Stimulated activated CD4-positive, alpha-beta T cell treated with anti-CD3 and anti-CD28 coated beads, TNF-alpha, amount 100 ng/mL, for 48 hours (primary cell): ENCODE data around the gene ADD1.
"Not testable (repeated sequence)": the region's sequence is repeated elsewhere in the genome, so short reads cannot be mapped to it uniquely, and the experiment has no call there.

Experiments
- DNase-seq, 3 donors: peaks; one replicate each; pipeline ENCODE4 v3.0.0-alpha.2; 2020; ENCODE audit warnings: low read depth in 3 of 3

ADD1 gene

DNA sequence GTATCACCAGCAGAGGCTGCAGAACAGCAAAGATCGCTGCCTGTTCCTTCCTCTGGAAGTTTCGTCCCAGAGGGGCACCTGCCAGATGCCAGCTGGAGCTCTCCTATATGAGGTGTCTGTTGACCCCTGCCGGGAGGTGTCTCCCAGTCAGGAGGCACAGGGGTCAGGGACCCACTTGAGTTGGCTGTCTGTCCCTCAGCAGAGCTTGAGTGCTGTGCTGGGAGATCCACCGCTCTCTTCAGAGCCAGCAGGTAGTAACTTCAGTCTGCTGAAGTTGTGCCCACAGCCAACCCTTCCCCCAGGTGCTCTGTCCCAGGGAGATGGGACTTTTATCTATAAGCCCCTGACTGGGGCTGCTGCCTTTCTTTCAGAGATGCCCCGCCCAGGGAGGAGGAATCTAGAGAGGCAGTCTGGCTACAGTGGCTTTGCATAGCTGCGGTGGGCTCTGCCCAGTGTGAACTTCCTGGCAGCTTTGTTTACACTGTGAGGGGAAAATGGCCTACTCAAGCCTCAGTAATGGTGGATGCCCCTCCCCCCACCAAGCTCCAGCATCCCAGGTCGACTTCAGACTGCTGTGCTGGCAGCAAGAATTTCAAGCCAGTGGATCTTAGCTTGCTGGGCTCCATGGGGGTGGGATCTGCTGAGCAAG, 78.9 kb downstream of the ADD1 start:
- DNase-seq: not testable (repeated sequence)

DNA sequence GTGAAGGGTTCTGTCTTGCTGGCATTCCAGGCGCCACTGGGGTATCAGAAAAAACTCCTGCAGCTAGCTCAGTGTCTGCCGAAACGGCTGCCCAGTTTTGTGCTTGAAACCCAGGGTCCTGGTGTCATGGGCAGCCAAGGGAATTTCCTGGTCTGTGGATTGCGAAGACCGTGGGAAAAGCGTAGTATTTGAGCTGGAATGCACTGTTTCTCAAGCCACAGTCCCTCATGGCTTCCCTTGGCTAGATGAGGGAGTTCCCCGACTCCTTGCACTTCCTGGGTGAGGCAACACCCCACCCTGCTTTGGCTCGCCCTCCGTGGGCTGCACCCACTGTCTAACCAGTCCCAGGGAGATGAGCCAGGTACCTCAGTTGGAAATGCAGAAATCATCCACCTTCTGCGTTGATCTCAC, 79.5 kb downstream of the ADD1 start:
- no peak for DNase-seq

DNA sequence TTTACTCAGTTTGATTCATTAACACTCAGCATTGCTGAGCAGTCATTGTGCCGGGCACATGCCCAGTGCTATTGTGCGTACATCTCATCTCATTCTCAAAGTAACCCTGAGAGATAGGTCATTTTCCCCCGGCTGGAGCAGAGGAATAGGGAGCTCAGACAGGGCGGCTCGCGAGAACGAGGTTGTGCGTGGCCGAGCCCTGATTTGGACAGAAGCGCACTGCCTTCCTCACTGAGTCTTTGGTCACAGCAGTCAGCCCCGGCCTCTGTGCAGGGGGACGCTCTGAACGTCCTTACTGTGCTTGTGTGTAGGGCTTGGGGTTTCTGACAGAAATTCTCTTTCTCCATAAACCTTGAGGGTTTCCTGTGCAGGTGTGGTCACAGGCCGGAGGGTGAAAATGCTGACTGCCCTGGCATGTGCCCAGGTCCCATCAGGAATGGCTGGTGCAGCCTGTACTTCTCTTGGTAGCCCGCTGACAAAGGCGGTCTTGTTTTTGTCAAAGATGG, 80.1 kb downstream of the ADD1 start:
- DNase-seq: no peak

DNA sequence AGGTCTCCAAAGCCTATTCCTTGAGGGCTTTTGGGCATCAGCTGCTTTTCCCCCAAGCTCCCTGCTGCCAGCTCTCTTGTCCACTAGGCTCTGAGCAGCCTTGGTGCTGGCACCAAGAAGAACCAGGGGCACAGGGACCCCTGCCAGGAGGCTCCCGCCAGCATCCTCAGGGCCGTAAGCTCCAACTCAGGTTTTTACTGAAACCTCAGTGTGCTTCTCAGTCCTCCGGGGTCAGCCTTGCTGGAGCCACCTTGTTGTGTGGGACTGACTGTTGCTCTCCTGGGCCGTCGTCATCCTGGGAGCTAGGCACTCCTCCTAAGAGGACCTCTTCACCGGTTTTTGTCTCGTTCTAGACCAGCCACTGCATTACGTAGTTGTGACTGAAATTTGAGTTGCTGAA, 80.6 kb downstream of the ADD1 start:
- no peak for DNase-seq

DNA sequence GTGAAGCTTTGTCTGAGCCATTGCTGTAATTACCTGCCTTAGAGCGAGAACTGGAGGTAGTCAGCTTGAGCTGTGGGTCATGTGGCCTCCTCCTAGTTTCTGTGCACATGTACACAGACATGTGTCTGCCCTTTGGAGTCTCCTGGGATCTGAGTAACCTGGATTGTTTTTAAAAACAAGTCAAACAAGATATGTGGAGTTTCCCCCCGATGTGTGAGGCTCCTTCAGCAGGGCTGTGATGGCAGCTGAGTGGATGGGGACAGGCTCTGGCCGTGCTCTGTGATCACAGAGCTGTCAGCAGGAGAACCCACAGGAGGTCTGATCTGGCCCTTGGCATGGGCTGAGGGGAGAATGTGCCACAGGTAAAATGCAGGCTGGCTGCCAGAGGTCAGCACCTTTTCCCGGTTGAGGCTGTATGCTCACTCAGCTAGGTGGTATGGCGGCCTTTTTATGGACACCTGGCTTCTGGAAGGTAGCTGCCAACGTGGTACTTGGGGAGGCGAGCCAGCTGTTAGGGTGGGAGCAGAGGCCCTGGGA, 81.2 kb downstream of the ADD1 start:
- DNase-seq: no peak

DNA sequence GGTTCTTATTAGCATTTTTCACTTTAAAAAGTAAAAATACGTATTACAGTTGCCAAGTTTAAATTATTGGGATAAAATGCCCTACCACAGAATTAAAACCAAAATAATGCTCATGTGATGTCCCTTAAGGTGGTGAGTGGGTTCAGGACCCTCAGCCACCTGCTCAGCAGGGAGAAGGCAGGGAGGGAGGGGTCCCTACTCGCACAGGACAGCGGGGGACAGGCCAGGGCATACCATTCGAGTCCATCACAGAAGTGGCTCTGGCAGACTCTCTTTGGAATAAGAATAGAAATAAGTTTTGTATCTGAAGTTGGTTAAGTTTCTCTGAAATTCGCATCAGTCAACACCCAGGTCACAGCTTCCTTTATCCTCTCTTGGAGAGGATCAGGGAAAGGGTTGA, 81.9 kb downstream of the ADD1 start:
- DNase-seq: no peak

DNA sequence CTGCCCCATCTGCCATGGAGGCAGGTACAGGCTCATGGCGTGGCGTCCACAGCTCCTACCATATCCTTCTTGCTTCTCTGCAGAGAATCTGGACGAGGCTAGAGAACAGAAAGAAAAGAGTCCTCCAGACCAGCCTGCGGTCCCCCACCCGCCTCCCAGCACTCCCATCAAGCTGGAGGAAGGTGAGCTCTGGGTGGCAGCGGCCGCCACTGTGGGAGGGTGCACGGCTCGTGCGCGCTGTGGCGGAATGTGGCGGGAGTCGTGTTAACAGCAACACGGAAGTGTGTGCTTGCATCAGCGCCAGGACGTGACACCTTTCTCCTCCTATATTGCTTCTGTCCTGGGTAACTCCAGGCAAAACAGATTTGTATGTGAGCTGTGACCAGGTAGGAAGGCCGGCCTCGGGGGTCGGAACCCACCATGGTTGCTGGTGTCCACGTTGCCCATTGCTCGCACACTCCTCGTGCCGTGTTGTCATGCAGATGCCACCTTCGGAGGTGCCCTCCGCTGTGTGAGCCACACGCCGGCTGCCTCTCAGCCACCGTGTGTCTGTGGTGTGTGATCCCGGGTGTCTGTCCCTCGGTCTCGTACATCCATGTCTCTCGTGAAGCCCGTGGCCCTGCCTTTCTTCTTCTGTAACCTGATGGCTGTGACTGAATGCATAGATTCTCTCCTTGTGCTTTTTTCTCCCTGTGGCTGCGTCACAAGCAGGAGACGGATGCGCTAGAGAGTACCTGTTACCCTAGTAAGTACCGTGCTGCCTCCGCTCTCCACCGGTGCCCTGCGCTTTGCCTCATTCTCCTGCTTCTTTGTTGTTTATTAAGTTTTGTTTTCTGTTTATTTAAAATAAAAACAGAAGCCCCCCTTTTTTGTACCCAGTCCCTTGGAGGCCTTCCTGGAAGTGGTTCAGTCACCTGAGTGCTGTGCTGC, 82.6 kb downstream of the ADD1 start:
- DNase-seq: no peak

DNA sequence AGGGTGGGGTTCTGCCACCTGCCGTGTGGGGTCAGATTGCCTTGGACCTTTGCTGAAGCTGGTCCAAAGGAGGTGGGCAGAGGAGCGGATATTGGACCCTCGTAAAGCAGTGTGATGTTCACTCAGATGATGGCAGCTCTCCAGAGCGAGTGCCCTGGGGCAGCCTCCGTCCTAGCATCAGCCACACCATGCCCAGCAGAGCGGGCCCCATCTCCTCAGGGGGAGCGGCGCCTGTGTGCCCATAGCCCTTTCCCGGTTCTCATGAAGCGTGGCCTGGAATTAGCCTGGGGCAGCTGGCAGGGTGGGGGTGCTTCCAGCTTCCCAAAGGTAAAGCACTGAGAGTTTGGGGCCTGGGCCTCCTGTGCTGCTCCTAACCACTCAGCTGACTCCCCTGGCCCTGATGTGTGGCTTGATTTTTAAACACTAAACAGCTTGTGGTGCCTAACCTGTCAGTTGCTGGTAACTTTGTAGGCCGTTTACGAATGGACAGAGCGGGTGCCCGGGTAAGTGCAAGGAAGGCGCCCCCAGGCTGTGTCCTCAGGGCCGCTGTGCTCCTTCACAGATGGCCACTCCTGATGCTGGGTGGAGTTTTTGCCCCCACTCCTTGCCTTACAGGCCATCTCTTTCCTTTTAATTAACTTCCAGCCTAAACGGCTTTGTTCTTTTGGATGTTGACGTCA, 83.5 kb downstream of the ADD1 start:
- no peak for DNase-seq

DNA sequence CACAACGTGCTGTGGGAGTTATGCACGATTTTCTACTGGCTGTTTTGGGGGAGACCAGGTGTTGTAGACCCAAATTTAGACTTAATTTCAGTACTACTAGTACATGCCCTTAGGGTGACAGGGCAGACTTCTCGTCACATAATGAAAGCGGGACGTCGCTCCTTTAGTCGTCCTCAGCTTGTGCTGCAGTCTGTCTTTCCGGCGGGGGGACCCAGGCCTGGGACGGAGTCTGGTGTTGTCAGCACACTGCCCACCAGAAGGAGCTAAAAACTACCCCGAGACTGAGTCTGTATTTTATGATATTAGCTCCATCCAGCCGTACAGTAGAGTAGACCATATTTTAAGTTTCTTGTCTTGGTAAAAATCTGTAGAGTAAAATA, 84.0 kb downstream of the ADD1 start:
- DNase-seq: no peak

DNA sequence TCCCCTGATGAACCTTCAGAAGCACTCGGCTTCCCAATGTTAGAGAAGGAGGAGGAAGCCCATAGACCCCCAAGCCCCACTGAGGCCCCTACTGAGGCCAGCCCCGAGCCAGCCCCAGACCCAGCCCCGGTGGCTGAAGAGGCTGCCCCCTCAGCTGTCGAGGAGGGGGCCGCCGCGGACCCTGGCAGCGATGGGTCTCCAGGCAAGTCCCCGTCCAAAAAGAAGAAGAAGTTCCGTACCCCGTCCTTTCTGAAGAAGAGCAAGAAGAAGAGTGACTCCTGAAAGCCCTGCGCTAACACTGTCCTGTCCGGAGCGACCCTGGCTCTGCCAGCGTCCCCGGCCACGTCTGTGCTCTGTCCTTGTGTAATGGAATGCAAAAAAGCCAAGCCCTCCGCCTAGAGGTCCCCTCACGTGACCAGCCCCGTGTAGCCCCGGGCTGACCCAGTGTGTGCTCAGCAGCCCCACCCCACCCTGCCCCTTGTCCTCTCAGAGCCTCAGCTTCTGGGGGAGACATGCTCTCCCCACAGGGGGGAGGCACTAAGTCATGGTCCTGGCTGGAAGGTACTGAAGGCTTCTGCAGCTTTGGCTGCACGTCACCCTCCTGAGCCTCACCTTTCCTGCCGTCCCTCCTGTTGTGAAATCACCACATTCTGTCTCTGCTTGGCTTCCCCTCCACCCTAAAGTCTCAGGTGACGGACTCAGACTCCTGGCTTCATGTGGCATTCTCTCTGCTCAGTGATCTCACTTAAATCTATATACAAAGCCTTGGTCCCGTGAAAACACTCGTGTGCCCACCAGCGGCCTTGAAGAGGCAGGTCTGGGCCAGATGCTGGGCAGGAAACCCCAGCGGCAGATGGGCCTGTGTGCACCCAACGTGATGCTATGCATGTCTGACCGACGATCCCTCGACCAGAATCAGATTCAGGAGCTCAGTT, 84.9 kb downstream of the ADD1 start:
- no peak for DNase-seq

DNA sequence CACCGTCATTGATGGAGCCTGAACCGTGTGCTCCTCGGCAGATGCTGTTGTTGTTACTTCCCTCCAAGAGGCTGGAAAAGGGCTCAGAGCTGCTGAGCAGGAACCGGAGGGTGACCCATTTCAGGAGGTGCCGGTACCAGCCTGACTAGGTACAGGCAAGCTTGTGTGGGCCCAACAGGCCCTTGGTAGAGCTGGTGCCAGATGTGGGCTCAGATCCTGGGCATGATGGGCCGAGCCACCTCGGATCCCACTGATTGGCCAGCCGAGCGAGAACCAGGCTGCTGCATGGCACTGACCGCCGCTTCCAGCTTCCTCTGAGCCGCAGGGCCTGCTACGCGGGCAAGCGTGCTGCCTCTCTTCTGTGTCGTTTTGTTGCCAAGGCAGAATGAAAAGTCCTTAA, 85.8 kb downstream of the ADD1 start:
- no peak for DNase-seq

DNA sequence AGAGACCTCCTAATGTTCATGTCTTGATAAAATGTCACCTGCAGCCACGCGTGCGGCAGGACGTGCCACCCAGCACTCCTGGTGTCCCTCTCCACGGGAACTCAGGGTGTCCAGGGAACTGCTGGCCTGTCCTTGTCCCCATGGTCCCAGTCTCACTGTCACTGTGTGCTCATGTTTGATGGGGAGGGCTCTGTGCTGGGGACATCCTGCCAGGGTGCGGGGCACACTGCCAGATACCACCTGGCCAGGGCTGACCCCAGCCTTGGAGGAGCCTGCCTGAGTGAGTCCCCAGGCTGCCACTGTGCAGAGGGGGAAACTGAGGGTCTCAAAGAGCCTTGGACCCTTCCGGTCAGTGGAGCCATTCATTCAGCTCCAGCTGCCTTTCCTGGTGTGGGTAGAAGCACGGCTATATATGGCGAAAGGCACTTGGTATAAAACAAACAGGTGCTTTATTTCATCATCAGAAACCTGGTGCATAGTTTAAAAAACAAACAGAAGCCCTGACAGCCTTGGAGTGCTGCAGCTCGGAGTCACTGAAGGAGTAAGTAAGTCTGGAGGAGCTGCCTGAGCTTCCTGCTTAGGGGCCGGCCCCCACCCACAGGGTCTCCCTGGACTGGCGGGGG, 86.6 kb downstream of the ADD1 start:
- DNase-seq: no peak

DNA sequence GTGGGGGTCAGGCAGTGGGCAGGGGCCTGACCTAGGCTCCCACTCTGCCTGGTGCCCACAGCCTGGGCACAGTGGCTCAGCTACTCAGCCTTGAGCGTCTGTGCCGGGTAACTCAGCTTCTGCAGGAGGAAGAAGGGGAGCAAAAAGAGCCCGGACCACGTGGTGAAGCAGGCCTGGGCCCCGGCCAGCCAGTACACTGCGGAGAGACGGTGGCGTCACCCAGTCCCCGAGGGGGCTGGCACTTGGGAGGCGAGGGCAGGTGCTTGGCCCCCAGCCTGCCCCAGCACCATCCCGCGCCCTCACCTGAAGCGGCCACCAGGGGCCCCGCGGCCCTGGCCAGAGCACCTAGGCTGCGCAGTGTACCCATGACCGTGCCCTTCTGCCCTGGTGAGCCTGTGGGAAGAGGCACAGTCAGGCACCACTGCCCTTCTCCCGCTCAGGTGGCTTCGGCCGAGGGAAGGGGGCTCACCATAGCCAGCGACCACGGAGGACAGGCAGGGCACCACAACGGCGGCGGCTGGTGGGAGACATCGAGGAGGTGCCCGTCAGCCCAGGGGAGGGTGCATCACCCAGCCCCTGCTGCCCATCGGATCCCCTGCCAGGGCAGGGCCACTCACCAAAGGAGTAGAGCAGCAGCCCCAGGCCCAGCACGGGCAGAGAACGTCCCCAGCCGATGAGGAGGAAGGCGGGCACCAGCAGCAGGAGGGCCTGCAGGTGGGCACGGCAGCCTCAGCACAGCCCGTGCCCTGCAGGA, 87.3 kb downstream of the ADD1 start:
- no peak for DNase-seq

DNA sequence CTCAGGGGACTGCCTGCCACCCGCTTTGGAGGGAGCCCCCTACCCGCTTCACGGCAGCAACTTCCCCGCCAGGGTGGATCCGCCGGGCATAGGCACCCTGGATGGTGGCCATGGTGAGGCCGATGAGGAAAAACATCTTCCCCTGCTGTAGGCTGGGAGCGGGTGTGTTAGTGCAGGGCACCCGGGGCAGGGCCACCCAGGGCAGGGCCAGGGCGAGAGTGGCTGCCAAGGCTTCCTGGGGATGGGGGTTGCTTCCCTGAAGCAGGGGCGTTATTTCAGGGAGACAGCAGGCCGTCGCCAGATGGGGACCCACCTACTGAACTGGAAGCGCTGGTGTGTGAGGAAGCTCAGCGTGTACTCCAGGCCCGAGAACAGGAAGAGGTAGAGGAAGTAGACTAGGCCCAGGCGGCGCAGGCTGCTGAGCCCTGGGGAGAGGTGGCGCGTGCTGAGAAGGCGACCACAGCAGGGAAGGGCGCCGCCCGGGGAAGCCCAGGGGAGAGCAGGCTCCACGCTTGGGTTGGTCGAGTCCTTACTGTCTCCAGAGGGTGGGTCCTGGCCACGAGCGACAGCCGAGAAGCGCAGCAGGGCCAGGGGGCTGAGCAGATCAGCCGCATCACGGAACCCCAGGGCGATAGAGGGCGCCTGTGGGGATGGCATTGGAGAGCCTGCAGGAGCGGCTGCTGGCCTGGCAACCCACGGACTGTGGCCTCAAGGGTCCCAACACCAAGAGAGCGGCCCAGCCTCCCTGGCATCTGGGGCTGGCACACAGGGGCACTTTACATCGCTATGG, 88.1 kb downstream of the ADD1 start:
- no peak for DNase-seq

DNA sequence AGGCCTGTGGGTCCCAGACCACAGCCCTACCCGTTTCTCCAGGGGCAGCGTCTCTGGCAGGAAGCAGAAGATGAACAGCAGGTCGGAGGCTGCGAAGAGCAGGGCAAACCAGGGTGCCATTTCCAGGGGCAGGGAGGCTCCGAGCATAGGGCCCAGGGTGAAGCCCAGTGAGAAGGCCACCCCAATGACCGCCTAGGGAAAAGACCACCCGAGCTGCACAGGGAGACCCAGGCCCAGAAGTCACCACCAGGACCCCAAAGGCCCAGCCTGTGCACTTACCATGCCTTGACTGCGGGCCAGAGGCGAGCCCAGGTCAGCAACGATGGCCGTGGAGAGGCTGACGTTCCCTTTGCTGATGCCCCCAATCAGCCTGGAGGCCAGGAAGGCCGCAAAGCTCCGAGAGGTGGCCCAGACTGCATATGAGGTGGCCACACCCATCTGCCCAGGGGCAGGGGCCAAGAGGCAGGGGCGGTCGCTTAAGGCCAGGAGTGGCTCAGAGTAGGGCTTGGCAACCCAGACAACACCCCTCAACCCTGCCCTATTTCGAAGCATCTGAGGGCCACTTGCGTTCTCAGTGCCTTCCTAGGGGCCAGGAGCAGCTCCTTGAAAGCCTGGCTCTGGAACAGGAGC, 88.8 kb downstream of the ADD1 start:
- DNase-seq: no peak

DNA sequence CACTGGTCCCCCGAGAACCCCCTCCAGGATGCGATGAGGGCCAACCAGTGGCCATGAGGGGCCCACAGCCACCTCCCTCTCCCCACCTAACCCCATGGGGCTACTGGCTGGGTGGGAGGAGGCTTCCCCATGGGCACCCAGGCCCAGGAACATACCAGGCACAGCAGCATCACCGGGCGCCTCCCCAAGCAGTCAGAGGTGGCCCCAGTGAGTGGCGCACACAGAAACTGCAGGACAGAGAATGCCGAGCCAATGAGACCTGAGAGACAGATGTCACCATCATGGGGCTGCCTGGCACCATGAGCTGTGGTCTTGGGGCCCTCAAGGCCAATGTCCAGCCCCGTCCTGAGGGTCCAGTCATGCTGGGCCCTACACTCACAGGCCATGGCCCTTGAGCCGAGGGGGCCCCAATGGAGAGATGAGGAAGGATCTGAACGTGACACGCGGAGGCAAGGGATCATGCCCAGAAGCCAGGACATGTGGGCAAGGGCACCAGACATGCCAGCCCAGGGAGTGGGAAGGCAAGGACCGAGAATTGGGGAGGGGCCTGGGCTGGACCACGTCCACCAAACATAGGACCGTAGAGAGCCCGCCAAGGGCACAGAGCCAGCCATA, 89.4 kb downstream of the ADD1 start:
- no peak for DNase-seq

DNA sequence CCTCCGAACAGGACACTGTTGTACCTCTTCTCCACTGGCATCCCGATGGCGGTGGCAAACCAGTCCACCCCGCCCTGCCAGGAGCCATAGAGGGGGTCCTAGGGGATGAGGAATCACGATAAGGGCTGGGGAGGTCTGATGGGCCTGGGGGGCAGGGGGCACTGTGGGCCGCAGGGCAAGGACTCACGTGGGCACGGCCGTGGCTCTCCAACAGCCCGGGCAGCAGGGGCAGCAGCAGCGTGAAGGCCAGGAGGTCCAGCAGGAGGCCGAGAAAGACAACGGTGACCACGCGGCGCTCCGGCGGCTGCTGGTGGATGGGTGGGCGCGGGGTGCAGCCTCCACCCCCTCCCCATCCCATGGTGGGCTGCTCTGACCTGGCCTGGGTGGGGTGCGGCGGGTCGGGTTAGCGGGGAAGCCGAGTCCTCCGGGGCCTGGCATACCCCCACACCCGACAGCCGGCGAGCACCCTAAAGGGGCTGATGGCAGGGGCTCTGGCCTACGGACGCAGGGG, 90.0 kb downstream of the ADD1 start:
- DNase-seq: no peak
